Dedifferentiated amniotic fluid mesenchymal stem cell (primary cell): Measurements from ENCODE around the gene MAP7D2.
A peak's percentile ranks its signal among the peaks of the same experiment; 100 is the strongest.

Experiments
- DNase-seq: peaks from one replicate; pipeline ENCODE4 v3.0.0-alpha.2; 2016; ENCODE audit errors: extremely low spot score

Gene MAP7D2

DNA sequence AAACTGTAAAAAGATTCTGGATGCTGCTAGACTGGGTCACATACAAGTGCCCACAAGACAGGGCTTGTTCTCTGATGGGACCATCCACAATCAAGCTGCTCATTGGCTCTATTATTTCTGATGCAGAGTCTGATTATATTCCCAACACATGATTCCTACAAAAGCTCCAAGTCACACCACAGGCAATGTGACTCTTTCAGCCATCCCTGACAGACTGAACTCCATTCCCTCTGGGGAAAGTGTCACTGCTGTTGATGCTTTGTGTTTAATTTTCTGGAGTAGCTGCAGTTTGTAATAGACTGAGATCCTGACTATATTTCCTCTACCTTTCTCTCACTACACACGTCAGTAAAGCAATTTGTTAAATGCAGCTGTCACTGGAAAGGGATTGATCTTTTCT lies 70.5 kb downstream of the MAP7D2 start:
- no peak for DNase-seq

DNA sequence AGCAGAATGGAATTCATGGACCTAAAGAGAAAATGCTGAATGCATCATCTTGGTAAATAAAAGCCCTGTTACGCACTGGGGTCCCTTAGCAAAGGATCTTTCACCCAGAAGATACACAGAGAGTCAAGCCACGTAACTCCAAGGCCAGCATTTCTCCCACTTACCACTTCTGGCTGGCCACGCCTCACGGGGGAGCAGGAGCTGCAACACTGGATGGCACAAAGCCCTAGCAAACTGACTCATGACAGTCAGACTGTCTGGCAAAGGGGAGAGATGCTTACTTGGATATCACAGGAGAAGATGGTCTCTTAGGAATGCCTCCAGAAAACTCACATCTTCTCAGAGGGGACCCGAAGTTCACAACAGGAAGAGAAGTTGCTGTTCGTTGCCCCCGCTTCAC lies 74.5 kb downstream of the MAP7D2 start:
- DNase-seq, result no peak

DNA sequence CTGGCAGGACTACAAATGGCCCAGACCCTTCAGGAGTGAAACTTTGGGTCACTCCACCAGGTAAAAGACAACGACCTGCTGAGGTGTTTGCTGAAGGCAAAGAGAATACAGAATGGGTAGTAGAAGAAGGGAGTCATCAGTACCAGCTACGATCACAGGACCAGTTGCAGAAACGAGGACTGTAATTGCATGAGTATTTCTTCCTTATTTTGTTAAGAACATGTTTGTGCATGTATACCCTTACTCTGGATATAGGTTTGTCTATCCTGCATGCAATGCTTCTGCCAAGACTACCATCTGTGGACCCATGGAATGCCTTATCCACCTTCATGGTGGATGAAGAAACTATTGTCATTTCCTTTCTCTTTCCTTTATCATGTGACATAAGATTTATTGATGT lies 77.7 kb downstream of the MAP7D2 start:
- no peak for DNase-seq

- DNase-seq, result no peak
Measured at GRCh38 chrX:20037186-20037585, 79.5 kb downstream of the MAP7D2 start.

DNA sequence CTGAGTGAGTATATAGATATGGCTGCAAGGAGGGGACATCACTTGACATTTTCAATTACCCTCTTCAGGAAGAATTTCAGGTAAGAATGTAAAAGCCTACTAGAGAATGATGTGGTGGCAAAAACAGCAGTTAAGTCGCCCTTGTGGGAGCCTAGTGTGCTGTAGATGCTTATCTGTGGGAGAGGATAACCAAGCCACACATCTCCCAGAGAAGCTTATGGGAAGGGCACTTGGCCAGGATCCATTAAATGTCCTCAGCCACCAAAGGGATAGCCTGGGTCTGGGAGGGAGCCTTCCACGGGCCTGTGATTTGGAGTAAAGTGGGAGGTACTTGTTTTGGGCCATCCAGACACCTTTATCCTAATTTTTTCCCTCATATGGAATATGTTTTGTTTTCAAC lies 84.5 kb downstream of the MAP7D2 start:
- no peak for DNase-seq

DNA sequence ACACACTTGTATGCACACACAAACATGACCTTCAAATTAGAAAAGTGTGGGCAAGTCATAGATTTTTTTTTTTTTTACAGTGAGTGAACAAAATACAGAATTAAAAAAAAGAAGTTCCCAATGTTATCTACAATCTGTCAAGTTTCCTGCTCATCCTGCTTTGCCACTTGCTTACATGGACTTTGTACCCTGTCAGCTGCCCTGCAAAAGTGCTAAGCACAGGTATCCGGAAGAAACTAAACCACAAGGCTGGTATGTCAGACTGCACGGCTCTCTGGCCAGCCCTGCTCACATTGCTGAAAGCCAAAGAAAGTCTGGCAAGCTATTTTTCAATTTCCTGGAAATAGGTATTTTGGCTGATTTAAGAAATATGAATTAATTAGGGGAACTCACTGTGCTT lies 87.0 kb downstream of the MAP7D2 start:
- no peak for DNase-seq

DNA sequence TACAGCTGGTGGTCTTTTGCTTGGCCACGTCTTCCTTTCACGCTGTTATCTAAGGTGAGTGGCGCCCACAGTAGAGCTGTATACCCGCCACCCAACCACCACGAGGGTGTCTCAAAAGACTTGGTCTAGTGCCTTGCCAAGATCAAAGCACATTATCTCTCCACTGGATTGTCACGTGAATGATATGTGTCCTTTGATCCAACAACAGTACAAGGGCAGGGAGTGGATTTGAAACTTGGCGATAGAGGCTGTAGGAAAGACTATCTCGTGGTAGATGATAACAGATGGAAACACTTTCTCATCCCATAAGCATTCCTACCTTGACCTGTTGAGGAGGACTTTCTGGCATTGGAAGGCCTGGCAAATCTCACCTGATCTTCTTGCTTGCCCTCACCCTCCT lies 88.1 kb downstream of the MAP7D2 start:
- DNase-seq, result no peak

DNA sequence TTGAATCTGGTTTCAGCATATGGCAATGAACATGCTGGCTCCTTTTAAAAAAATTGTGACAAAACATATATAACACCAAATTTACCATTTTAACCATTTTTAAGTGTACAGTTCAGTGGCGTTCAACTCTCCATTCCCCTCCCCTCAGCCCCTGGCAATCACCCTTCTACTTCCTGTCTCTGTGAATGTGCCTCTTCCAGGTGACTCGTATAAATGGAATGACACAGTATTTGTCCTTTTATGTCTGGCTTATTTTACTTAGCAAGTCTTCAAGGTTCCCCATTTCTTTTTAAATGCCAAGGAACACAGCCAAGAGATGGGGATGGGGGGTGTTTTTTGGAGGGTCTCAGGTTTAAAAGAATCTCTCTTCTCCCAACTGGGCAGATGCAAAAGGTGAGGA lies 90.4 kb downstream of the MAP7D2 start:
- peak; percentile 32 for DNase-seq

GRCh38 chrX:20019672-20020365 lies 96.9 kb downstream of the MAP7D2 start:
- DNase-seq, result no peak

- DNase-seq, result no peak
Measured at GRCh38 chrX:20016616-20016945, 100.1 kb downstream of the MAP7D2 start.

DNA sequence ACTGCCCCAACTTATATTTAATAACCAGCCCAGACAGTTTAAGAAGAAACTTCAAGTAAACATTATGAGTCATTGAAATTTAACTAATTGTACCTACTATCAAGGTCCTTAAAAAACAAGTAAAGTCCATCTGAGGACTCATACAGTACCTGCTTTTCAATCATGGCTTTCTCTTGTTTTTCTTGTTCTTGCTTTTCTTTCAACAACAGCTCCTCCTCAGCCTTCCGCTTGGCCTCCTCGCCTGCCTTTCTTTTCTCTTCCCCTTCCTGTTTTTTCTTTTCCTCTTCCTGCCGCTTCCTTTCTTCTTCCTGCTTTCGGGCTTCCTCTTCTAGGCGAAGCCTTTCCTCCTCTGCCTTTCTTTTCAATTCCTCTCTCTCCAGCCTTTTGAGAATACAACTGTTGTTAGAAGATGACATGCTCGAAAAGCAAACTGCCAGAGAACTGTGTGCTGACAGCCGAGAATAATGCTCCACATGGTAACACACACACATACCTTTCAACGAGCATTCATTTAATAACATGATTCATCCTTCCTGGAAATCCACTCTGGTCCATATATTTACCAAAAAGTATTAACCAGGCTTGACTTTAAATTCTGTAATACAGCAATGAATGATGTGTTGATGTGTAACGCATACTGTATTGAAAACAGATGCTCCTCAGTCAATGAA lies 100.6 kb downstream of the MAP7D2 start:
- DNase-seq, result no peak

DNA sequence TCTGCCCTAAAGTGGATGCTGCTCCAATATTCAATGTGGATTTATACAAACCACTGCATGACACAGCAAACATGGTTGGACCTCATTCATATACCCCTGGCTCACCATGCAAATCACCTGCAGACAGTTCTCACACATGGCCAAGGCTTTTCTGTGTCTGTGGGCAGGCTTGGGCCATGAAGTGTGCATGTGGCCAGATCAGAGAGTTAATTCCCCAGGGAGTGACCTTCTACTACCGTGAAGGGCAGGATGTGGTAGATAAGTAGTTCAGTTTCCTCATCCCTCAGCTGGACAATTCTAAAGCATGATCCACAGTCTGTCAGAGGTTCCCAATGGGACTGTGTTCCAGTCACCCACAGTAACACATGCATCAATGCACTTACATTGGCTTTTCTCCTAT lies 101.3 kb downstream of the MAP7D2 start:
- DNase-seq, result no peak

- no peak for DNase-seq
Measured at GRCh38 chrX:20011608-20012007, 105.1 kb downstream of the MAP7D2 start.

DNA sequence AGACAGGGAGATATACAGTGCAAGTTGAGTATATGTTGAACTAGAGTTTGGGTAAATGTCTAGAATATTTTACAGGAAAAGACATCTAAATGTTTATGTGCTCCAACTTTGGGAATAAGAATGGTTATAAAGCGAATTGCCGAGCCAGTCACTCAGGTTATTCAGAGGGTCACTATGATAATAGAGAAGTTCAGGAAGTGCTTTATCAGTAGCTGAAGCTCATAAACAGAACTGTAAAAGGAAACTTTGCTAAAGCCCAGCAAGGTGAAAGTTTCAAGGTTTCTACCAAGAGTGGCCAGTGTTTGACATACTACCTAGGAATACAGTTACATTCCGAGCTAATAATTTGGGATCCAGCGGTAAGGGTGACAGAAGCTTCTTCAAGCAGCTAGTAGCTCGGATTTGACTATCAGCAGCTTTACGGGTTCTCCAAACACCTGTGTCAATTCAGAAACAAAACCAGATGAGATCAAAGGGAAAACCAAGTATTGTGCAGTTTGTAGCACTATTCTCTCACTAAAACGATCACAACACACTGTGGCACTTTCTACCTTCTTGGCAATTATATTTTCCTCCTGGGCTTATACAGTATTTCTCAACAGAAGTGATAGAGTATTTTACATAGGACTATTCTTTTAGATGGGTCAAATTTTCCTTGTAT lies 108.6 kb downstream of the MAP7D2 start:
- DNase-seq, result no peak

DNA sequence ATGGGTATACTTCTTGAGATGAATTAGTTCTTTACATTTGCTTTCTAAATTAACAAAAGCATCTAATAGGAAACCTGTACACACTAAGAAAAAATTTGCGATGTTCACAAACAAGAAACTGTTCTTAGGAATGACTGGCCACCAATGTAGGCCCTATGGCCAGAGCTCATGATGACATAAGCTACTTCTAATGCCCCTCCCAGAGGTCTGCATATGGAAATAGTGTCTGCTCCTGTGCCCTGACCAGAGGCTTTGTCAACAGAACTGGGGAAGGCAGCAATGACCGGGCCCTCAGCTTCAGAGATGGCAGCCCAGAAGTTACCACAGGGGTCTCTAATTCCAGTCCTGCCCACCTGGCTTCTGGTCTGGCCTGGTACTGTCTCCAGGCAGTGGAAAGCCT lies 110.8 kb downstream of the MAP7D2 start:
- DNase-seq, result no peak

- no peak for DNase-seq
Measured at GRCh38 chrX:20001588-20001987, 115.1 kb downstream of the MAP7D2 start.

- DNase-seq, result no peak
Measured at GRCh38 chrX:19991350-19991718, 125.4 kb downstream of the MAP7D2 start.

GRCh38 chrX:19990556-19991349 lies 126.0 kb downstream of the MAP7D2 start, which contains the start of gene BCLAF3:
TSS of gene BCLAF3 (minus strand) at chrX:19991061. CDS start at chrX:19970264, 20,797 bp downstream.
- peak; percentile 63 for DNase-seq

GRCh38 chrX:19990151-19990555 lies 126.6 kb downstream of the MAP7D2 start:
- DNase-seq, result no peak

GRCh38 chrX:19987856-19988255 lies 128.9 kb downstream of the MAP7D2 start:
- no peak for DNase-seq

GRCh38 chrX:19986531-19986930 lies 130.2 kb downstream of the MAP7D2 start:
- DNase-seq, result no peak

DNA sequence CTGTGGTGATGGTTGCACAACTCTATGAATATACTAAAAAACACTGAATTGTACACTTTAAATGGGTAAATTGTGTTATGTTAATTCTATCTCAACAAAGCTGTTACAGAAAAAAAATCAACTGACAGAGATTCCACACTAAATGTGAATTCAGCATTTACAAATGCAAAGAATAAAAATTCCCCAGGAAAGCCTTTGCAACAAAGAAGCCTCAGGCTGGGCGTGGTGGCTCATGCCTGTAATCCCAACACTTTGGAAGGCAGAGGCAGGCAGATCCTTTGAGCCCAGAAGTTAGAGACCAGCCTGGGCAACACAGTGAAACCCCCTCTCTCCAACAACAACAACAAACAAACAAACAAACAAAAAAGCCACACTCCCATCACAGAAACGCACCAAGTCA lies 134.8 kb downstream of the MAP7D2 start:
- no peak for DNase-seq
